Upper lobe of right lung (tissue), 1 donor: Measurements from ENCODE around the gene LMTK2. TPM values are rescaled to one million over a fixed set of nuclear protein-coding genes. Genes with fewer than 3 reads are reported as not detected.

ENCODE experiments used
- ATAC-seq: fragments of 200-7000 bp; cut with Tn5 transposase; one replicate; pipeline ENCODE4 v1.9.1; 2020; ENCODE audit warnings: mild to moderate bottlenecking, moderate library complexity
- DNase-seq: peaks from one replicate; pipeline ENCODE4 v3.0.0-alpha.2; 2020
- H3K27ac ChIP-seq: fragments of 200-600 bp; one replicate; pipeline ENCODE4 v1.8.0; 2022
- H3K27me3 ChIP-seq: fragments of 200-600 bp; one replicate; pipeline ENCODE4 v1.8.0; 2022; ENCODE audit warnings: mild to moderate bottlenecking
- H3K36me3 ChIP-seq: fragments of 200-600 bp; one replicate; pipeline ENCODE4 v1.8.0; 2022
- H3K4me1 ChIP-seq: fragments of 200-600 bp; one replicate; pipeline ENCODE4 v1.8.0; 2022
- H3K4me3 ChIP-seq: fragments of 200-600 bp; one replicate; pipeline ENCODE4 v1.8.0; 2022; ENCODE audit warnings: mild to moderate bottlenecking
- H3K9me3 ChIP-seq: fragments of 200-600 bp; one replicate; pipeline ENCODE4 v1.8.0; 2022
- intact Hi-C: fragments of 100-400 bp; cut with DNase I; formaldehyde crosslinking; loops from one replicate; pipeline ENCODE4 v1.11.0; 2022
- total RNA-seq: library from RNA; stranded (reverse); fragmentation: NEBNext Ultra II Directional; extraction: Animal tissue kit (Norgen Biotek cat#: 25700); gene quantifications from one replicate; pipeline ENCODE4 v1.2.1, GENCODE V29; 2021
- TF ChIP-seq, protein P1 (sequence below): fragments of 200-600 bp; IDR thresholded peaks from one replicate; pipeline ENCODE4 v1.8.0; 2022; ENCODE audit warnings: antibody characterized with exemption
- donor health status: DM: no; HTN: yes; CAD: no; lungs with severe emphysema.

Gene LMTK2
- total RNA-seq, 1 donor from 2014 or later = 40.8 TPM

DNA sequence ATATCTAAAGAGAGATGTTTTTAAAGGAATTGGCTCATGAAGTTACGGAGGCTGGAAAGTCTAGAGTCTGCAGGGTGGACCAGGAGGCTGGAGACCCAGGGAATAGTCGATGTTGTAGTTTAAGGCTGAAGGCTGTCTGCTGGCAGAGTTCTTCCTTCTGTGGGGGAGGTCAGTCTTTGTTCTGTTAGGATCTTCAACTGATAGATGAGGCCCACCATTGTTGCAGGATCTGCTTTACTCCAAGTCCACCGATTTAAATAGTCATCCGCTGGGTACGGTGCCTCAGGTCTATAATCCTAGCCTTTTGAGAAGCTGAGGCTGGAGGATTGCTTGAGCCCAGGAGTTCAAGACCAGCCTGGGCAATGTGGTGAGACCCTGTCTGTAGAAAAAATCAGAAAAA is 50.0 kb downstream of the LMTK2 start:
- intact Hi-C loops = no loop called here
- DNase-seq (no peak), ATAC-seq (no peak)
- TF ChIP-seq, protein P1, sequence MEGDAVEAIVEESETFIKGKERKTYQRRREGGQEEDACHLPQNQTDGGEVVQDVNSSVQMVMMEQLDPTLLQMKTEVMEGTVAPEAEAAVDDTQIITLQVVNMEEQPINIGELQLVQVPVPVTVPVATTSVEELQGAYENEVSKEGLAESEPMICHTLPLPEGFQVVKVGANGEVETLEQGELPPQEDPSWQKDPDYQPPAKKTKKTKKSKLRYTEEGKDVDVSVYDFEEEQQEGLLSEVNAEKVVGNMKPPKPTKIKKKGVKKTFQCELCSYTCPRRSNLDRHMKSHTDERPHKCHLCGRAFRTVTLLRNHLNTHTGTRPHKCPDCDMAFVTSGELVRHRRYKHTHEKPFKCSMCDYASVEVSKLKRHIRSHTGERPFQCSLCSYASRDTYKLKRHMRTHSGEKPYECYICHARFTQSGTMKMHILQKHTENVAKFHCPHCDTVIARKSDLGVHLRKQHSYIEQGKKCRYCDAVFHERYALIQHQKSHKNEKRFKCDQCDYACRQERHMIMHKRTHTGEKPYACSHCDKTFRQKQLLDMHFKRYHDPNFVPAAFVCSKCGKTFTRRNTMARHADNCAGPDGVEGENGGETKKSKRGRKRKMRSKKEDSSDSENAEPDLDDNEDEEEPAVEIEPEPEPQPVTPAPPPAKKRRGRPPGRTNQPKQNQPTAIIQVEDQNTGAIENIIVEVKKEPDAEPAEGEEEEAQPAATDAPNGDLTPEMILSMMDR = no peak
- Histone ChIP-seq H3K9me3 (no peaks in the 10 kb centered on the region), H3K27me3 (no peaks in the 10 kb centered on the region), H3K27ac (no peak overlapping the region), H3K36me3 (peaks cover 44% of the 10 kb centered on the region), H3K4me3 (no peak overlapping the region), H3K4me1 (no peaks in the 10 kb centered on the region)

GRCh38 chr7:98157761-98158160 is 51.1 kb downstream of the LMTK2 start:
- DNase-seq (no peak), ATAC-seq (no peak)
- Histone ChIP-seq H3K36me3 (peaks cover 33% of the 10 kb centered on the region), H3K9me3 (no peaks in the 10 kb centered on the region), H3K4me1 (no peaks in the 10 kb centered on the region), H3K27ac (no peak overlapping the region), H3K4me3 (no peak overlapping the region), H3K27me3 (no peaks in the 10 kb centered on the region)
- intact Hi-C loops = no loop called here
- TF ChIP-seq, protein P1 = no peak

GRCh38 chr7:98162758-98163157 is 56.1 kb downstream of the LMTK2 start:
- TF ChIP-seq, protein P1 = no peak
- intact Hi-C loops = loop anchor here (10.0 kb wide), 1 partner anchor 128 kb away; no protein-coding TSS in a partner anchor

DNA sequence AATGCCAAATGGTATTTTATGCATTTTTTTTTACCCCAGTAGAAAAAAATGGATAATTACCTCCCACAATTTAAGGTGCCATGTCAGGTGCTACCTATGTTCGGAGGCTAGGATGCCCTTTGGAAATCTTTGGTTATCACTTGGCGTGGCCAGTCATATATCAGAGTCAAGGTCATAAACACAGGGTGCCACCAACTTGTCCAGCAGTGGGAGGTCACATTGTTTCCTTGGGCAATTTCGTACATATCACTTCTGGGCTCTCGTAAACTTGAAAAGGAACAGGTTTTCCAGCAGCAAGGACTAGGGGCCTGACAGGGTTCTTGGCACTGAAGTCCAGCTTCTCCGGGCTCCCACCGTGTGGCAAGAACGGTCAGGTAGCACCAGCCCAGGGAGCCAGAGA is 56.6 kb downstream of the LMTK2 start:
- Histone ChIP-seq H3K4me3 (no peak overlapping the region), H3K9me3 (no peaks in the 10 kb centered on the region), H3K27me3 (no peaks in the 10 kb centered on the region), H3K27ac (no peak overlapping the region), H3K36me3 (peaks cover 12% of the 10 kb centered on the region), H3K4me1 (peaks cover 5% of the 10 kb centered on the region)
- peak; percentile 32 for ATAC-seq
- no peak for DNase-seq
- intact Hi-C loops = loop anchor here (10.0 kb wide), 1 partner anchor 128 kb away; no protein-coding TSS in a partner anchor
- TF ChIP-seq, protein P1 = no peak

More at GRCh38 chr7:98162758-98163157, 56.1 kb downstream of the LMTK2 start:
- Histone ChIP-seq H3K4me3 (no peak overlapping the region), H3K27ac (no peak overlapping the region), H3K4me1 (peaks cover 5% of the 10 kb centered on the region), H3K36me3 (peaks cover 12% of the 10 kb centered on the region), H3K27me3 (no peaks in the 10 kb centered on the region), H3K9me3 (no peaks in the 10 kb centered on the region)
- ATAC-seq (no peak), DNase-seq (no peak)

- ATAC-seq (peak; percentile 48), DNase-seq (no peak)
- intact Hi-C loops = loop anchor here (10.0 kb wide), 1 partner anchor 129 kb away; no protein-coding TSS in a partner anchor
- Histone ChIP-seq H3K9me3 (no peaks in the 10 kb centered on the region), H3K27me3 (no peaks in the 10 kb centered on the region), H3K36me3 (peaks cover 12% of the 10 kb centered on the region), H3K4me1 (peaks cover 5% of the 10 kb centered on the region), H3K4me3 (no peak overlapping the region), H3K27ac (peak overlapping the region; percentile 18)
- TF ChIP-seq, protein P1 = no peak
Measured at GRCh38 chr7:98163704-98164494, 57.2 kb downstream of the LMTK2 start.
